Cardiac muscle cell (in vitro differentiated cells and primary cell): ENCODE measurements around the gene AGRN. TPM values are rescaled to one million over a fixed set of nuclear protein-coding genes. Genes with fewer than 3 reads are reported as not detected.

ENCODE experiments used
- DNase-seq, 2 donors: peaks; one replicate each; pipeline versions ENCODE4 v3.0.0 to v3.0.0-alpha.2; 2010 to 2017; ENCODE audit warnings: low read depth in 1 of 2, low spot score in 1 of 2
- H3K27ac ChIP-seq: fragments of 200-600 bp; sonication (generic); 2 replicates; pipeline ENCODE4 v1.5.1; 2016
- H3K27me3 ChIP-seq: fragments of 200-600 bp; sonication (generic); 2 replicates; pipeline ENCODE4 v1.6.0; 2016; ENCODE audit warnings: control low read depth
- H3K36me3 ChIP-seq: fragments of 200-600 bp; sonication (generic); 2 replicates; pipeline ENCODE4 v1.5.1; 2016; ENCODE audit warnings: control low read depth
- H3K4me1 ChIP-seq: fragments of 200-600 bp; sonication (generic); 2 replicates; pipeline ENCODE4 v1.8.1; 2017; ENCODE audit warnings: low read depth, mild to moderate bottlenecking, mixed run types
- H3K4me3 ChIP-seq: fragments of 200-600 bp; sonication (generic); 2 replicates; pipeline ENCODE4 v1.5.1; 2016; ENCODE audit warnings: mild to moderate bottlenecking
- H3K9me3 ChIP-seq: fragments of 200-600 bp; sonication (generic); 2 replicates; pipeline ENCODE4 v1.5.1; 2017; ENCODE audit warnings: low read depth, mild to moderate bottlenecking, control low read depth
- polyA plus RNA-seq: library from polyadenylated mRNA; unstranded; fragments of >200 nt; fragmentation: Nextera tagmentation; extraction: Ambion mirVana; gene quantifications from 2 replicates; pipeline ENCODE4 v1.2.1, GENCODE V29; 2016
- total RNA-seq: library from RNA; depleted of rRNA; stranded (reverse); fragments of >200 nt; gene quantifications from 2 replicates; pipeline ENCODE4 v1.2.3, GENCODE V29; 2016
- TF ChIP-seq, protein P1 (sequence below): IDR thresholded peaks from 2 replicates; pipeline ENCODE4 v1.5.1; 2012; ENCODE audit warnings: low read depth, mild to moderate bottlenecking, low read length

AGRN gene
- total and polyA plus RNA-seq, 2 experiments from 2014 or later, result 23.5 to 154 TPM

GRCh38 chr1:998995-999724 is 20.8 kb upstream of the AGRN start:
- peak overlapping the region; percentile 99 for H3K27ac ChIP-seq
- DNase-seq, result peak; percentile 42 to 70
- H3K36me3 ChIP-seq, result no peaks in the 10 kb centered on the region
- peak overlapping the region; percentile 39 for H3K4me3 ChIP-seq
- TF ChIP-seq, protein P1, sequence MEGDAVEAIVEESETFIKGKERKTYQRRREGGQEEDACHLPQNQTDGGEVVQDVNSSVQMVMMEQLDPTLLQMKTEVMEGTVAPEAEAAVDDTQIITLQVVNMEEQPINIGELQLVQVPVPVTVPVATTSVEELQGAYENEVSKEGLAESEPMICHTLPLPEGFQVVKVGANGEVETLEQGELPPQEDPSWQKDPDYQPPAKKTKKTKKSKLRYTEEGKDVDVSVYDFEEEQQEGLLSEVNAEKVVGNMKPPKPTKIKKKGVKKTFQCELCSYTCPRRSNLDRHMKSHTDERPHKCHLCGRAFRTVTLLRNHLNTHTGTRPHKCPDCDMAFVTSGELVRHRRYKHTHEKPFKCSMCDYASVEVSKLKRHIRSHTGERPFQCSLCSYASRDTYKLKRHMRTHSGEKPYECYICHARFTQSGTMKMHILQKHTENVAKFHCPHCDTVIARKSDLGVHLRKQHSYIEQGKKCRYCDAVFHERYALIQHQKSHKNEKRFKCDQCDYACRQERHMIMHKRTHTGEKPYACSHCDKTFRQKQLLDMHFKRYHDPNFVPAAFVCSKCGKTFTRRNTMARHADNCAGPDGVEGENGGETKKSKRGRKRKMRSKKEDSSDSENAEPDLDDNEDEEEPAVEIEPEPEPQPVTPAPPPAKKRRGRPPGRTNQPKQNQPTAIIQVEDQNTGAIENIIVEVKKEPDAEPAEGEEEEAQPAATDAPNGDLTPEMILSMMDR, result no peak
- H3K9me3 ChIP-seq, result no peaks in the 10 kb centered on the region
- peaks cover 48% of the 10 kb centered on the region for H3K27me3 ChIP-seq
- H3K4me1 ChIP-seq, result peaks cover 7% of the 10 kb centered on the region

DNA sequence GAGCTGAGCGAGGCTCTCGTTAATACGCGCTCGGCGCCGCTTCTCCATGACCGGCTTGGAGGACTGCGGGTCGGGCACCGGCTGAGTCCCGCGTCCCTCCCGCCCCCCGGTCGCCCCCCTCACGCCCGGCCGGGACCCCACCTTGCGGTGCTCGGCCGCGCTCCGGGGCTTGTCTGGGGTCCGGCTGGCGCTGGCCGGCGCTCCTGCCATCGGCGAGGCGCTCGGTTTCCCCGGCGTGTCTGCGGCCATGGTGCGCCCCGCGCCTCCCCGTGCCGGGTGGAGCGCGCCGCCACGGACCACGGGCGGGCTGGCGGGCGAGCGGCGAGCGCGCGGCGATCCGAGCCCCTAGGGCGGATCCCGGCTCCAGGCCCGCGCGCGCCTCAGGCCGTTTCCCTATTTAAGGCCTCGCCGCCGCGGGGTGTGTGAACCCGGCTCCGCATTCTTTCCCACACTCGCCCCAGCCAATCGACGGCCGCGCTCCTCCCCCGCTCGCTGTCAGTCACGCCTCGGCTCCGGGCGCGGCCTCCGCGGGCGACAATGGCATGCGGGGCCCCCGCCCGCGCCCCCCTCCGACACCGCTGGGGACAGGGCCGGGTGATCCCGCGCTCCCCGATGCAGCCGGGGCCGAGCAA is 20.1 kb upstream of the AGRN start, which contains the start of gene HES4:
Gene HES4, minus strand, starts transcription at position 373 of the 632 bp plus-strand sequence. Its CDS starts 124 bp downstream, at position 249.
- TF ChIP-seq, protein P1, result no peak
- no peaks in the 10 kb centered on the region for H3K9me3 ChIP-seq
- peaks cover 43% of the 10 kb centered on the region for H3K27me3 ChIP-seq
- peak within 1 kb of the TSS; percentile 99 for H3K27ac ChIP-seq
- H3K4me1 ChIP-seq, result peaks cover 13% of the 10 kb centered on the region
- no peaks in the 10 kb centered on the region for H3K36me3 ChIP-seq
- DNase-seq, result peak; percentile 96 to 97
- peak within 1 kb of the TSS; percentile 39 for H3K4me3 ChIP-seq

DNA sequence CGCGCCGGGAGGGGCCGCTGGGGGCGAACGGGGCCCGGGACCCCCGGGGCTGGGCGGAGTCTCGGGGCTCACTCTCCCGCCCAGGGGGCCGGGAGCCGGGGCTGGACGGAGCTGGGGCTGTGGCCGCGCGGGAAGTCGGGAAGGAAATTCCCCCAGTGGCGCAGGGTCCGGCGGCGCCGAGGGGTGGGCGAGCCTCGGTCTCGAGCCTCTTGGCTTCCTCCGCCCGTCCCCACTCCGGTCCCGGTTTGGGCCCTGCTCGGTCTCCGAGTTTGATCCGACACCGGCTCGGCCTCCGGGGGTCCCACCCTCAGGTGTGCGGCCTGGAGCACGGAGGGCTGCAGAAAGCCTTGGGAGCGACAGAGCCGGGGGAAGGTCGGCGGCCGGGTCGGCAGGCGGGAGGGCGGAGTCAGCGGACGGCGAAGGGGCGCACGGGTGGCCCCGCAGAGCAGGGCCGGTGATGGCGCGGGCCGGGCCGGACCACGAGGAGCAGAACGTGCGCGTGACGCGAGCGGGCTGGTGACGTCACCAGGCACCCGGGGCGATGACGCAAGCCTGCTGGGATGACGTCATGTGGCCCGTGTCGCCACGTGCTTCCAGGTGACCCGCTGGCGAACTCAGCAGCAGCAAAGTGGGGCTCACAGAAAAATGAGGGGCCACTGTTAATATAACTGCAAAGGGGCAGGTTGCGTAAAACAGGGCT is 19.4 kb upstream of the AGRN start:
- Histone ChIP-seq H3K27me3 (peaks cover 37% of the 10 kb centered on the region), H3K9me3 (no peaks in the 10 kb centered on the region)
- peak; percentile 88 to 91 for DNase-seq

DNA sequence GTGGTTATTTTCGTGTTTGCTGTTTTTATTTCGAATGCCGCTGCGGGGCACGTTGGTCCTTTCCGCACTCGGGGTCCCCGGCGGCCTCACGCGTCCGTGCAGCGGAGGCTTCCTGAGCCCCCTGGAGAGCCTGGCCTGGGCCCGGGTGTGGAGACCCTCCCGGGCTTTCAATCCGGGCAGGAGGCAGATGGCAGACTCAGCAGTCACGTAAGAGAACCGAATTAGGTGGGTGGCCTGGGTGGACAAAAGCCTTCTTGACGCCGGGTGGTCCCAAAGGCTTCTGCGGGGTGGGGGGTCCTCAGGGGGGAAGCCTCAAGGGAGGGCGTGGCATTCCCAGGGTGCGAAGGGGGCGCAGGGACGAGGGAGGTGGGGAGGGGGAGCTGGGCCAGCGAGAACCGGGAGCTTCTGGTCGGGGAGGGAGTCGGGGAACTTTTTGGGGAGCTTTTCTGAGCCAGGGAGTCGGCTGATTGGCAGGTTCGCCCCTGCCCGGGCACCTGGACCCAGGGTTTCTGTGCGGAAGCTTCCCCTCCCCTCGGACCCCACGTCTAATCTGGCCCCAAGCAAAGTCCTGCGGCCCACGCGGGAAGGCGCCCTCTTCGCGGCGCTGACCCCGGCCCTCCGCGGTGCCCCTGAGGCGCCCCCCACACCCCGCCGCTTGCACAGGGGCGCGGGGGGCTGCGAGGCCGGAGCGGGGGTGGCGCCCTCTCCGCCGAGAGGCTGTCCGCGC is 18.7 kb upstream of the AGRN start:
- H3K4me3 ChIP-seq, result peak overlapping the region; percentile 39
- TF ChIP-seq, protein P1, result no peak
- peaks cover 26% of the 10 kb centered on the region for H3K4me1 ChIP-seq
- no peaks in the 10 kb centered on the region for H3K36me3 ChIP-seq
- H3K27ac ChIP-seq, result peak overlapping the region; percentile 99
- H3K9me3 ChIP-seq, result no peaks in the 10 kb centered on the region
- peaks cover 31% of the 10 kb centered on the region for H3K27me3 ChIP-seq
- no peak for DNase-seq

More for the DNA sequence above, 19.4 kb upstream of the AGRN start:
- Histone ChIP-seq H3K36me3 (no peaks in the 10 kb centered on the region), H3K4me3 (peak overlapping the region; percentile 39), H3K27ac (peak overlapping the region; percentile 99), H3K4me1 (peaks cover 19% of the 10 kb centered on the region)
- TF ChIP-seq, protein P1, result no peak
